Neutrophil (primary cell): Measurements from ENCODE around the gene CREB3L4.

Experiments used
- H3K27ac ChIP-seq: fragments of 200-600 bp; sonication (generic); 2 replicates; pipeline ENCODE4 v1.5.1; 2016; ENCODE audit warnings: mild to moderate bottlenecking, moderate library complexity
- H3K27me3 ChIP-seq: fragments of 200-600 bp; sonication (generic); 2 replicates; pipeline ENCODE4 v1.6.0; 2016; ENCODE audit warnings: mild to moderate bottlenecking
- H3K36me3 ChIP-seq: fragments of 200-600 bp; sonication (generic); 2 replicates; pipeline ENCODE4 v1.5.1; 2017
- H3K4me1 ChIP-seq, 2 experiments: fragments of 200-600 bp in 1 of 2; sonication (generic) in 1 of 2; 1 replicate in 1 of 2; 2 replicates in 1 of 2; pipeline versions ENCODE4 v1.5.1 to v1.6.1; 2013 to 2016; ENCODE audit warnings: low read depth in 1 of 2, low read length in 1 of 2, mild to moderate bottlenecking in 1 of 2, moderate library complexity in 1 of 2; ENCODE audit not compliant: control insufficient read depth in 1 of 2, insufficient read depth in 1 of 2
- H3K4me3 ChIP-seq, 2 experiments: fragments of 200-600 bp in 1 of 2; sonication (generic) in 1 of 2; 1 replicate in 1 of 2; 2 replicates in 1 of 2; pipeline ENCODE4 v1.5.1; 2013 to 2016; ENCODE audit warnings: low read depth in 1 of 2, low read length in 1 of 2, mild to moderate bottlenecking in 1 of 2, moderate library complexity in 1 of 2
- H3K9me3 ChIP-seq: fragments of 200-600 bp; sonication (generic); 2 replicates; pipeline ENCODE4 v1.5.1; 2016
- TF ChIP-seq, protein P1 (sequence below): fragments of 200-600 bp; sonication (generic); IDR thresholded peaks from 2 replicates; pipeline ENCODE4 v1.5.1; 2016; ENCODE audit warnings: antibody characterized with exemption

CREB3L4 gene

DNA sequence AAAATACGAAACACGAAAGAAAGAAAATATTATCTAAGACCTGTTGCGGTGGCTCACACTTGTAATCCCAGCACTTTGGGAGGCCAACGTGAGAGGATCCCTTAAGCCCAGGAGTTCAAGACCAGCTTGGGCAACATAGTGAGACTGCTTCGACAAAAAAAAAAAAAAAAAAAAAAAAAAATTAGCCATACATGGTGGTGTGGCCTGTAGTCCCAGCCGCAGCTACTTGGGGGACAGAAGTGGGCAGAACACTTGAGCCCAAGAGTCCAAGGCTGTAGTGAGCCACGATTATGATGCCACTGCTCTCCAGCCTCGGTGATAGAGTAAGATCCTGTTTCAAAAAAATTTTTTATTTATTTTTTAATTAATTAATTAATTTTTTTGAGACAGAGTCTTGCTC, 19.9 kb downstream of the CREB3L4 start:
- H3K27me3 ChIP-seq = no peaks in the 10 kb centered on the region
- TF ChIP-seq, protein P1, sequence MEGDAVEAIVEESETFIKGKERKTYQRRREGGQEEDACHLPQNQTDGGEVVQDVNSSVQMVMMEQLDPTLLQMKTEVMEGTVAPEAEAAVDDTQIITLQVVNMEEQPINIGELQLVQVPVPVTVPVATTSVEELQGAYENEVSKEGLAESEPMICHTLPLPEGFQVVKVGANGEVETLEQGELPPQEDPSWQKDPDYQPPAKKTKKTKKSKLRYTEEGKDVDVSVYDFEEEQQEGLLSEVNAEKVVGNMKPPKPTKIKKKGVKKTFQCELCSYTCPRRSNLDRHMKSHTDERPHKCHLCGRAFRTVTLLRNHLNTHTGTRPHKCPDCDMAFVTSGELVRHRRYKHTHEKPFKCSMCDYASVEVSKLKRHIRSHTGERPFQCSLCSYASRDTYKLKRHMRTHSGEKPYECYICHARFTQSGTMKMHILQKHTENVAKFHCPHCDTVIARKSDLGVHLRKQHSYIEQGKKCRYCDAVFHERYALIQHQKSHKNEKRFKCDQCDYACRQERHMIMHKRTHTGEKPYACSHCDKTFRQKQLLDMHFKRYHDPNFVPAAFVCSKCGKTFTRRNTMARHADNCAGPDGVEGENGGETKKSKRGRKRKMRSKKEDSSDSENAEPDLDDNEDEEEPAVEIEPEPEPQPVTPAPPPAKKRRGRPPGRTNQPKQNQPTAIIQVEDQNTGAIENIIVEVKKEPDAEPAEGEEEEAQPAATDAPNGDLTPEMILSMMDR = no peak
- no peaks in the 10 kb centered on the region for H3K9me3 ChIP-seq
- peaks cover 47 to 53% of the 10 kb centered on the region in 2 experiments for H3K4me1 ChIP-seq
- no peak overlapping the region for H3K27ac ChIP-seq
- H3K4me3 ChIP-seq = no peak overlapping the region
- H3K36me3 ChIP-seq = peaks cover 6% of the 10 kb centered on the region

GRCh38 chr1:153990468-153991150, 22.9 kb downstream of the CREB3L4 start, which contains the start of gene RPS27:
Gene RPS27, plus strand, starts transcription at chr1:153990762. Its CDS starts 35 bp downstream, at chr1:153990797.
- Histone ChIP-seq H3K27me3 (no peaks in the 10 kb centered on the region), H3K4me3 (peak within 1 kb of the TSS; percentile 85 to 94), H3K27ac (peak within 1 kb of the TSS; percentile 93), H3K36me3 (peaks cover 31% of the 10 kb centered on the region), H3K4me1 (peaks cover 34 to 35% of the 10 kb centered on the region in 2 experiments), H3K9me3 (no peaks in the 10 kb centered on the region)
- TF ChIP-seq, protein P1 = peak; percentile 45

DNA sequence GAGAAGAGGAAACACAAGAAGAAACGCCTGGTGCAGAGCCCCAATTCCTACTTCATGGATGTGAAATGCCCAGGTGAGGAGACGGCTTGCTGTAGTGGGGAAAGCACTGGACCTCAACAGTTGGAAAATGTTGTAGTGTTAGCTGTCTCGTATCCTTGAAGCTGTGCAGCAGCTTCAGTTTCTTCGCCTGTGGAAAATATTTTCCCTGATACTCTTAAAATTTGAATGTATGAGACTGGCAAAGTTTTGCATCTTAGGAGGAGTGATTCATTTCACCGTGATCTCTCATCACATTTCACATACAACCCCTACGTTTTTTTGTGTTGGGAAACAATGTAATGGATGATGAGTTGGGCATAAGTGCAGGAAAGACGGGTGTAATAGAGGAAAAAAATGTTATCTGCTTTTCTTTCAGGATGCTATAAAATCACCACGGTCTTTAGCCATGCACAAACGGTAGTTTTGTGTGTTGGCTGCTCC, 23.5 kb downstream of the CREB3L4 start:
- Histone ChIP-seq H3K9me3 (no peaks in the 10 kb centered on the region), H3K4me1 (peaks cover 29 to 30% of the 10 kb centered on the region in 2 experiments), H3K27ac (peak overlapping the region; percentile 93), H3K27me3 (no peaks in the 10 kb centered on the region), H3K4me3 (peak overlapping the region; percentile 85 to 94), H3K36me3 (peaks cover 33% of the 10 kb centered on the region)
- TF ChIP-seq, protein P1 = no peak

GRCh38 chr1:153991806-153992205, 24.1 kb downstream of the CREB3L4 start:
- peaks cover 33% of the 10 kb centered on the region for H3K36me3 ChIP-seq
- TF ChIP-seq, protein P1 = no peak
- no peaks in the 10 kb centered on the region for H3K27me3 ChIP-seq
- peak overlapping the region; percentile 93 for H3K27ac ChIP-seq
- no peaks in the 10 kb centered on the region for H3K9me3 ChIP-seq
- H3K4me3 ChIP-seq = no peak overlapping the region
- H3K4me1 ChIP-seq = peaks cover 23% of the 10 kb centered on the region in 2 experiments

DNA sequence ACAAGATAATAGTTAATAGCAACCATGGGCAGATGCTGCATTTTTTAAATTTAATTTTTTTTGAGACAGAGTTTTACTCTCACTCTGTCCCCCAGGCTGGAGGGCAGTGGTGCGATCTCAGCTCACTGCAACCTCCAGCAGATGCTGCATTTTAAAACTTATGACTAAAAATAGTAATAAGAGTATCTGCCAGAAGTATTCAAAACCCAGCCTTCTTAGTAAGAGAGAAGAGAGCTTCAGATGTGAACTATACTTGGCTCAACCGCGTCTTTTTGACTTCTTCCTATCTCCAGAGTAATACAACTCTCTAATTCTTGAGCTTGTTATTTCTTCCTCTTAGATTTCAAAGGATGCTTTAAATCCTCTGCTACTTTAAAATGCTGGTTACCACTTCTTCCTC, 27.5 kb downstream of the CREB3L4 start:
- TF ChIP-seq, protein P1 = no peak
- H3K4me1 ChIP-seq = peaks cover 15 to 16% of the 10 kb centered on the region in 2 experiments
- no peaks in the 10 kb centered on the region for H3K27me3 ChIP-seq

More for the DNA sequence above, 27.5 kb downstream of the CREB3L4 start:
- H3K27ac ChIP-seq = no peak overlapping the region
- no peak overlapping the region for H3K4me3 ChIP-seq
- no peaks in the 10 kb centered on the region for H3K9me3 ChIP-seq
- H3K36me3 ChIP-seq = peaks cover 33% of the 10 kb centered on the region
